ENCODE results near the gene ACBD4. TPM values are rescaled to one million over a fixed set of nuclear protein-coding genes. Genes with fewer than 3 reads are reported as not detected.

The ACBD4 gene
- polyA plus RNA-seq, 1 donor from 2014 or later, result 3.1 TPM

GRCh38 chr17:45116434-45117016, 19.0 kb upstream of the ACBD4 start:
- Histone ChIP-seq H2AFZ (ENCODE audit: low read depth, low read length) (no peak overlapping the region), H3K36me3 (ENCODE audit: insufficient read depth, low read length) (no peaks in the 10 kb centered on the region), H3K9ac (ENCODE audit: low read length) (no peak overlapping the region)

DNA sequence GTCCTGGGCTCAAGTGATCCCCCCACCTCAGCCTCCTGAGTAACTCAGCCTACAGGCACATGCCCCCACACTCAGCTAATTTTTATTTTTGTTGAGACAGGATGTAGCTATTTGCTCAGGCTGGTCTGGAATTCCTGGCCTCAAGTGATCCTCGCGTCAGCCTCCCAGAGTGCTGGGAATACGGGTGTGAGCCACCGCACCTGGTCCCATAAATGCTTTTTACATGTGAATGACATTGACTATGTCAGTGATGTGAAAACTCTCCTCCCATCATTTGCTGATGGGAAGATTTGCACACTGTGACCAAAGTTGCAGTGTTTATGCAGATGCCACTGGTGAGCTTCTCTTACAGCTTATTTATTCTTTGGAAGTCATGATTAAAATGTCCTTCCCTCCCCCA, 18.2 kb upstream of the ACBD4 start:
- Histone ChIP-seq H2AFZ (ENCODE audit: low read depth, low read length) (no peak overlapping the region), H4K20me1 (ENCODE audit: insufficient read depth) (no peaks in the 10 kb centered on the region), H3K4me3 (ENCODE audit: low read length) (no peak overlapping the region), H3K9ac (ENCODE audit: low read length) (no peak overlapping the region), H3K27me3 (ENCODE audit: insufficient read depth, low read depth, low read length) (no peaks in the 10 kb centered on the region), H3K9me2 (ENCODE audit: insufficient read depth, low read length) (no peaks in the 10 kb centered on the region), H3K9me3 (ENCODE audit: low read length) (no peaks in the 10 kb centered on the region), H3K27ac (ENCODE audit: low read length) (no peak overlapping the region), H3K36me3 (ENCODE audit: insufficient read depth, low read length) (no peaks in the 10 kb centered on the region), H3K4me2 (ENCODE audit: low read length) (no peak overlapping the region), H3K79me2 (replicated peaks; ENCODE audit: insufficient read depth, low read length) (no peaks in the 10 kb centered on the region), H3F3A (ENCODE audit: insufficient read depth, low read length, poor library complexity, severe bottlenecking) (no peaks in the 10 kb centered on the region)
- TF ChIP-seq POLR2AphosphoS5 (IDR thresholded peaks at IDR 0.05) (no peak), RAD21 (conservative IDR thresholded peaks at IDR 0.05) (no peak), SMC3 (conservative IDR thresholded peaks at IDR 0.05; ENCODE audit: poor library complexity) (no peak)

More at GRCh38 chr17:45116434-45117016, 19.0 kb upstream of the ACBD4 start:
- no peaks in the 10 kb centered on the region for H3K27me3 ChIP-seq (ENCODE audit: insufficient read depth, low read depth, low read length)
- no peaks in the 10 kb centered on the region for H3K9me2 ChIP-seq (ENCODE audit: insufficient read depth, low read length)
- no peaks in the 10 kb centered on the region for H3K79me2 ChIP-seq (replicated peaks; ENCODE audit: insufficient read depth, low read length)
- TF ChIP-seq EZH2 (IDR thresholded peaks at IDR 0.05; ENCODE audit: borderline replicate concordance, insufficient read depth, low read length, poor library complexity, severe bottlenecking) (no peak), EP300 (conservative IDR thresholded peaks at IDR 0.05; ENCODE audit: poor library complexity, severe bottlenecking) (no peak), SMC3 (conservative IDR thresholded peaks at IDR 0.05; ENCODE audit: poor library complexity) (no peak), MXI1 (conservative IDR thresholded peaks at IDR 0.05; ENCODE audit: poor library complexity, severe bottlenecking) (no peak), RAD21 (conservative IDR thresholded peaks at IDR 0.05) (no peak), TAF1 (IDR thresholded peaks at IDR 0.05; ENCODE audit: low read depth) (no peak), REST (IDR thresholded peaks at IDR 0.05; ENCODE audit: borderline replicate concordance) (no peak), POLR2AphosphoS5 (IDR thresholded peaks at IDR 0.05) (no peak)
- TF ChIP-seq, protein P1, sequence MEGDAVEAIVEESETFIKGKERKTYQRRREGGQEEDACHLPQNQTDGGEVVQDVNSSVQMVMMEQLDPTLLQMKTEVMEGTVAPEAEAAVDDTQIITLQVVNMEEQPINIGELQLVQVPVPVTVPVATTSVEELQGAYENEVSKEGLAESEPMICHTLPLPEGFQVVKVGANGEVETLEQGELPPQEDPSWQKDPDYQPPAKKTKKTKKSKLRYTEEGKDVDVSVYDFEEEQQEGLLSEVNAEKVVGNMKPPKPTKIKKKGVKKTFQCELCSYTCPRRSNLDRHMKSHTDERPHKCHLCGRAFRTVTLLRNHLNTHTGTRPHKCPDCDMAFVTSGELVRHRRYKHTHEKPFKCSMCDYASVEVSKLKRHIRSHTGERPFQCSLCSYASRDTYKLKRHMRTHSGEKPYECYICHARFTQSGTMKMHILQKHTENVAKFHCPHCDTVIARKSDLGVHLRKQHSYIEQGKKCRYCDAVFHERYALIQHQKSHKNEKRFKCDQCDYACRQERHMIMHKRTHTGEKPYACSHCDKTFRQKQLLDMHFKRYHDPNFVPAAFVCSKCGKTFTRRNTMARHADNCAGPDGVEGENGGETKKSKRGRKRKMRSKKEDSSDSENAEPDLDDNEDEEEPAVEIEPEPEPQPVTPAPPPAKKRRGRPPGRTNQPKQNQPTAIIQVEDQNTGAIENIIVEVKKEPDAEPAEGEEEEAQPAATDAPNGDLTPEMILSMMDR (IDR thresholded peaks at IDR 0.05; ENCODE audit: poor library complexity, severe bottlenecking), result no peak
- no peak overlapping the region for H3K4me2 ChIP-seq (ENCODE audit: low read length)
- no peaks in the 10 kb centered on the region for H3K9me3 ChIP-seq (ENCODE audit: low read length)
- no peaks in the 10 kb centered on the region for H3F3A ChIP-seq (ENCODE audit: insufficient read depth, low read length, poor library complexity, severe bottlenecking)
- H3K4me3 ChIP-seq (ENCODE audit: low read length), result no peak overlapping the region
- no peaks in the 10 kb centered on the region for H4K20me1 ChIP-seq (ENCODE audit: insufficient read depth)
- no peak overlapping the region for H3K27ac ChIP-seq (ENCODE audit: low read length)

Data from neural cell (in vitro differentiated cells).